Body of pancreas (tissue), 4 donors: Measurements from ENCODE around the gene TTF2.

Experiments
- CTCF ChIP-seq, 7 experiments: fragments of 450-650 bp in 4 of 7; fragments of 200-600 bp in 3 of 7; sonication (generic) in 3 of 7; IDR thresholded peaks; one replicate each; pipeline ENCODE4 v1.5.1; 2016 to 2019; ENCODE audit warnings: antibody characterized with exemption in 7 of 7
- POLR2A ChIP-seq, 3 donors: fragments of 450-650 bp; IDR thresholded peaks; one replicate each; pipeline ENCODE4 v1.6.1; 2016; ENCODE audit warnings: antibody characterized with exemption in 3 of 3, mild to moderate bottlenecking in 2 of 3

- TF ChIP-seq CTCF (IDR thresholded peaks at IDR 0.05) (no peak), POLR2A (IDR thresholded peaks at IDR 0.05) (no peak)
These were observed 6.1 kb upstream of the TTF2 start for GRCh38 chr1:117054068-117054467.
